GM21717 (cell line): ENCODE measurements around the gene PEX11B.

Source experiments
- ATAC-seq: cut with Tn5 transposase; IDR thresholded peaks from one replicate; pipeline ENCODE4 v1.9.1; 2021; ENCODE audit warnings: mild to moderate bottlenecking, moderate library complexity; ENCODE audit not compliant: unreplicated experiment

PEX11B gene

DNA sequence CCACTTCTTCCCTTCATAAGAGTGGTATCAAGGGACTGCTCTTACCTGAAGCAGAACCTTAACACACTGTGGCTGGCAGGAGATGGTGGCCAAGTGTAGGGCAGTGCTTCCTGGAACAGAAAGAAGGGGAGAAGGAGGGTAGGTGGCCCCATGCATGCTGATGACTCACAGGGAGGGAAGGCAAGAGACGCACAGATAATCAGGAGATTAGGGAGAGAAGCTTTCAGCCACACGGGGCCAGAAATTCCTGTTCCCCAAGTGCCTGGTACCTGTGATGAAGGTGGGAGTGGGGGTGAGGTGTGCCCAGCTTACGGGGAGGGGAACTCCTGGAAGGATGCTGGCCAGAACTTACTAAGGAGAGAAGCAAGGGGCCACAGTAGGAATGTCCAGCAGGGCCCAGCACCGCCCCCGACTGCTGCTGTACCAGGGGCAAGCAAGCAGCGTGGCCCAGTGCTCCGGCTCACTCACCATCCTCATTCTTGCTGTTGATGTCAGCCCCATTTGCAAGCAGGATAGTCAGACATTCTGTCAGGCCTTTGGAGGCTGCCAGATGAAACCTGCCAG lies 40.5 kb downstream of the PEX11B start:
- ATAC-seq = no peak

DNA sequence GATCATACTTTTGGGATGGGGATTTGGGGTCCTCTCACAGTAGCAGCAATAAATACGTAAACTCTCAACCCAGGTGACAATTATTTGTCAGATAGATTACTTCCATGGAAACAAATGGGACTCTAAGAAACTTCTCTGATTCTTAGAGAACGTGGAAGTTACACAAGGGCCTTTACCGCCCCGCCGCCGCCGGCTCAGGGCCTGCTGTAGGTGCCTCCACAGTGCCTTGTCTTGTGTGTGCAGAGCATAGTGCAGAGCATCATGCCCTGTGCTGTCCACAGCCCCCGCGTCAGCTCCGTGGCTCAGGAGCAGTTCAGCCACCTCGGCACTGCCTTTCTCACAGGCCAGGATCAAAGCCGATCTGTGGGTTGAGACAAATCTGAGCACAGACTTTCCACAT lies 43.9 kb downstream of the PEX11B start:
- no peak for ATAC-seq

DNA sequence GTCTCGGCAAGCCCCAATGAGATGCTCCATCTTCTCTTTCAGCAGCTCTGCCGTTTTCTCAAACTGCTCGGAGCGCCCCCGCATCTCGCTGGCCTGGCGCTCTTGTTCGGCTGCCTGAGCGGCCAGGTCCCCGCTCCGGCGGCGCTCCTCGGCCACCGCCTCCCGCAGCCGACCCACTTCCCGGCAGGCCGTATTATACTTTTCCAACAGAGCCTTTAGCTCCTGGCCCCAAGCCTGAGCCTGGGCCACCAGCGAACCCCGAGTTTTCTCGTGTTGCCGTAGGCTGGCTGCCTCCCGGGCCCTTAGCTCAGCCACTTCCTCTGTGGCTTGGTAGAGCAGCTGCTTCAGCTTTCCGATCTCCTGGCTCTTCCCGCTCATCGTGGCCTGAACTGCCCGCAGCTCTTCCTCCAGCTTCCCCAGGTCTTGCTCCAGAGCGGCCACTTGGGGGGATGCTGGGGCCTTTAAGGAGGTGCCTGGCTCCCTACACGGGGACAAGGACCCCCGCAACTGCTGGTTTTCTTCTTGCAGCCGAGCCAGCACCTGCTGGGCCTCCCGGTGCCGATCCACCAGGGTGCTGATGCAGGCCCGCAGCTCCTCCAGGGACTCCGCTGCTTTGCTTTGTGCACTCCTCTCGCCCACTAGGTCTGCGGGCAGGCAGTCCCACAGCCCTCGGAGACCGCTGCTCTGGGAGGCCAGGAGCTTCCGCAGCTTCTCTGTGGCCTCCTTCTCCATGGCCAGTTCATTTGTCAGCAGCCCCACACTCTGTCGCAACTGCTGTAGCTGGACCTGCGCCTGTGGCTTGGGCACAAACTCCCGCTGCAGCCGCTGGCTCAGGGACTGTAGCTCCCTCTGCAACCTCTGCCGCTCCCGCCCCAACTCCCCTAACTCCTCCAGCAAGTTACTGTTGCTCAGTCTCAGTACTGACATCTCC lies 46.3 kb downstream of the PEX11B start:
- no peak for ATAC-seq

DNA sequence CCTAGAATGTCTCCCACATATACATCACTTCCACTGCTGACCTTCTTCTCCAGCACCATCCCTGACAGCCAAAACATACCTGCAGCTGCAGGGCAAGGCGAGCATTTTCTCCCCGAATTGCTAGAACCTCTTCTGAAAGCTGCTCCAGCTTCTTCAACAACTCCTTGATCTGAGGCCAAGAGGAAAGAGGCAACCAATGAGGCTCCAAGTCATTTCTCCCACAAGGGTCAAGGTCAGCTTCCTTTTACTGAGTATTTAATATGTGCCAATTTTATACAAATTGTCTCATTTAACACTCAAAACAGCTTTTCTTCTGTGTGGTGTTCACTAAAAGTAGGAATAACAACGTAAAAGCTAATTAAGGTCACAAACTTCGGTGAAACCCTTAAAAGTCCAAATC lies 50.3 kb downstream of the PEX11B start:
- no peak for ATAC-seq

DNA sequence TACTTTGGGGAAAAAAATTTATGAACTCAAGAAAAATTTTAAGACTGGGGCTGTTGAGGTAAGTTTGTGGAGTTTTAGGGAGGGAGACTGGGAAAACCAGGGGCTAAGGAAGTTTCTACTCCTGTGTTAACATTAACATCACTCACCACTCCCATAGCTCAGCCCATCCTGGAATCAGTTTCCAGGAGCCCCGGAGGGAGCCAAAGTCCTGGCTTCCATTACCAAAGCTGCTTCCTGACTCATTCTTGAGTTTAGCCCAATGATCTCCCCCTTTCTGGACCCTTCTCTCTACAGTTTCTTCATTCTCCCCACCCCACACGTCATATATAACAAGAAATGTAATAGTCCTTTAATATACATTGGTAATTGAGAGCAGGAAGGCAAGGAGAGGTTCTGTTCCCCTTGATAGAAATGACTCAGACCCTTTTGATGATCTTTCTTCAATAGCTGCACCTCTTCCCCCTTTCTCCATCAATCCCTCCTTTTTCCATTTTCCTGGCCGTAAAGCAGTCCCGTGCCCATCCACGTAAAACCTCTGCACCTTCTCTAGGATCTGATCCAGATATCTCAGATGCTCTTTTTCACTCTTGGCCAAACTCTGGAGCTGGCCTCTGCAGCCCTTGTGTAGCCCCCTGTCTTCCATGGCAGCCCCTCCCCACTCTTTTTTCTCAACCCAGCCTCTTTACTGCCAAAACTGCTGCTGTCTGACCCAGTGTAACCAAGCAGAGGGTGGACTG lies 55.1 kb downstream of the PEX11B start:
- ATAC-seq = no peak
